Panc1 (cell line): ENCODE results near the gene ENOX2.

Experiments used
- CTCF ChIP-seq: fragments of 450-650 bp; IDR thresholded peaks from 2 replicates; pipeline ENCODE4 v1.5.1; 2017; ENCODE audit warnings: mild to moderate bottlenecking
- POLR2AphosphoS5 ChIP-seq: IDR thresholded peaks from 2 replicates; pipeline ENCODE4 v1.6.1; 2012; ENCODE audit warnings: mild to moderate bottlenecking, low read depth, low read length, moderate library complexity
- REST ChIP-seq, 2 experiments: IDR thresholded peaks; 2 replicates each; pipeline ENCODE4 v1.6.1; 2011 to 2012; ENCODE audit warnings: low read depth in 2 of 2, control low read depth in 1 of 2, low read length in 1 of 2, mild to moderate bottlenecking in 1 of 2, moderate library complexity in 1 of 2; ENCODE audit not compliant: insufficient read depth in 1 of 2
- SIN3A ChIP-seq: IDR thresholded peaks from 2 replicates; pipeline ENCODE4 v1.6.1; 2012; ENCODE audit warnings: low read depth, mild to moderate bottlenecking, low read length, moderate library complexity, borderline replicate concordance; ENCODE audit not compliant: insufficient read depth
- TCF7L2 ChIP-seq: IDR thresholded peaks from 2 replicates; pipeline ENCODE4 v1.6.1; 2011; ENCODE audit warnings: mild to moderate bottlenecking, low read depth, low read length, inconsistent platforms

GRCh38 chrX:130754353-130754752, 148.7 kb downstream of the ENOX2 start:
- TF ChIP-seq CTCF (no peak), REST (IDR thresholded peaks at IDR 0.05; ENCODE audit: insufficient read depth in 1 of 2, low read depth in 2 of 2, low read length in 1 of 2) (no peak), POLR2AphosphoS5 (no peak), SIN3A (no peak), TCF7L2 (no peak)
